Breast epithelium (tissue), 4 donors: ENCODE measurements around the gene WWC1. TPM values are rescaled to one million over a fixed set of nuclear protein-coding genes. Genes with fewer than 3 reads are reported as not detected.

Source experiments
- DNase-seq, 2 donors: peaks; one replicate each; pipeline ENCODE4 v3.0.0-alpha.2; 2019; ENCODE audit warnings: low spot score in 2 of 2
- H3K27ac ChIP-seq, 2 donors: fragments of 200-600 bp; sonication (generic) in 1 of 2; one replicate each; pipeline ENCODE4 v1.5.1; 2016 to 2019; ENCODE audit warnings: mild to moderate bottlenecking in 1 of 2
- H3K27me3 ChIP-seq, 2 donors: fragments of 200-600 bp; sonication (generic) in 1 of 2; one replicate each; pipeline versions ENCODE4 v1.5.1 to v1.6.0; 2017 to 2019; ENCODE audit warnings: control low read depth in 1 of 2, mild to moderate bottlenecking in 1 of 2
- H3K36me3 ChIP-seq: fragments of 200-600 bp; one replicate; pipeline ENCODE4 v1.5.1; 2019
- H3K4me1 ChIP-seq, 2 donors: fragments of 200-600 bp; sonication (generic); one replicate each; pipeline ENCODE4 v1.5.1; 2016 to 2019; ENCODE audit warnings: control low read depth in 1 of 2
- H3K4me3 ChIP-seq, 3 donors: fragments of 200-600 bp; sonication (generic); 1 replicate in 2 of 3; 2 replicates in 1 of 3; pipeline ENCODE4 v1.5.1; 2016 to 2019; ENCODE audit warnings: mild to moderate bottlenecking in 3 of 3, moderate library complexity in 2 of 3
- H3K9me3 ChIP-seq, 2 donors: fragments of 200-600 bp; sonication (generic) in 1 of 2; one replicate each; pipeline ENCODE4 v1.5.1; 2016 to 2019; ENCODE audit warnings: control low read depth in 1 of 2
- CTCF ChIP-seq, 3 donors: fragments of 450-650 bp; IDR thresholded peaks; one replicate each; pipeline ENCODE4 v1.5.1; 2016 to 2017; ENCODE audit warnings: antibody characterized with exemption in 3 of 3, mild to moderate bottlenecking in 3 of 3, moderate library complexity in 3 of 3
- POLR2A ChIP-seq: fragments of 450-650 bp; IDR thresholded peaks from one replicate; pipeline ENCODE4 v1.6.1; 2016; ENCODE audit warnings: antibody characterized with exemption, mild to moderate bottlenecking, moderate library complexity
- POLR2AphosphoS5 ChIP-seq, 3 donors: sonication (generic); formaldehyde crosslinking; IDR thresholded peaks; one replicate each; pipeline ENCODE4 v1.6.1; 2017; ENCODE audit warnings: antibody characterized with exemption in 3 of 3
- intact Hi-C: fragments of 100-400 bp; cut with DNase I; formaldehyde crosslinking; loops from one replicate; pipeline ENCODE4 v1.15.1; 2023; ENCODE audit warnings: low total_unique reads
- total RNA-seq, 3 donors: library from RNA; depleted of rRNA; stranded (reverse); fragments of >200 nt; gene quantifications; one replicate each; pipeline ENCODE4 v1.1.0, GENCODE V29; 2016

WWC1 gene
- total RNA-seq, 3 donors from 2014 or later = 0.96 to 59.9 (median 59.6) TPM

DNA sequence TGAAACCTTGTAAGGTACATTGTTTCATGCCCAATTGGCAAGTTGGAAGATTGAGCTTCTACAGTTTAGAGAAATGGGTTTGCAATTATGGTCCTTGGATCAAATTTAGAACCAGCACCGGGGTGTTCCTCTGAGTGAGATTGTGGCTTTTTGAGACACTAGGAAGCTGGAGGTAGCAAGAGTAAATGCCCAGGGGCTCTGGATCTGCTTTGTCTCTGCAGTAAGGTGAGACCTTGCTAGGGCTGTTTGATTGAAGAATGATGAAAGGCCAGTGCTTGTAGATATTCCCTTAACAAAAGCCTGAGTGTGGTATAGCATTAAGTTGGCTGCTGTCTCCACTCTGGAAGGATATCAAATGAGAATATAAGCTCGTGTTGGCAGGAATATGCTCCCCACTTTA lies 36.0 kb downstream of the WWC1 start:
- intact Hi-C loops = no loop called here
- H3K36me3 ChIP-seq = no peaks in the 10 kb centered on the region
- H3K27ac ChIP-seq = no peak overlapping the region
- H3K9me3 ChIP-seq = no peaks in the 10 kb centered on the region
- no peak for DNase-seq
- no peaks in the 10 kb centered on the region for H3K27me3 ChIP-seq
- TF ChIP-seq CTCF (IDR thresholded peaks at IDR 0.05) (no peak), POLR2AphosphoS5 (IDR thresholded peaks at IDR 0.05) (no peak), POLR2A (no peak)
- no peaks in the 10 kb centered on the region for H3K4me1 ChIP-seq
- H3K4me3 ChIP-seq = no peak overlapping the region

DNA sequence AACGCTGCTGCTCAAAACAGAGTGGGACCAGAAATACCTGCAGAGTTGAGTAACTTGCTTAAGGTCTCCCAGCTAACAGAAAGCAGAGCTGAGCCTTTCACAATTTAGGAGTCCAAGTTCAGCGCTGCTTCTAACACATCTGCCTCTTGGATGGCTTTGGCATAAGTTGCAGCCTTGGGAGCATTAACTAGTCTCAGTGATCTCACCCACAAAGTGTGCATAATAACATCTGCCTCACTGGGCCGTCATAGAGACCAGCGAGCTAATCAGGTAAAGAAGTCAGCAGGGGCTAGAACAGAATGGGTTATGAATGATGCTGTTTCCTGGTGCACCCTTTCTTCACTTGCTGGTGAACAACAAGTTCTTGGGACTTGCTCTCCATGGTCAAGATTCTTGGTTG lies 36.5 kb downstream of the WWC1 start:
- intact Hi-C loops = no loop called here
- Histone ChIP-seq H3K4me1 (no peaks in the 10 kb centered on the region), H3K9me3 (no peaks in the 10 kb centered on the region), H3K27ac (no peak overlapping the region), H3K4me3 (no peak overlapping the region), H3K36me3 (no peaks in the 10 kb centered on the region), H3K27me3 (no peaks in the 10 kb centered on the region)
- no peak for TF ChIP-seq POLR2A
- TF ChIP-seq CTCF (IDR thresholded peaks at IDR 0.05) = no peak
- TF ChIP-seq POLR2AphosphoS5 (IDR thresholded peaks at IDR 0.05) = no peak
- no peak for DNase-seq

GRCh38 chr5:168328814-168329213 lies 37.4 kb downstream of the WWC1 start:
- TF ChIP-seq CTCF (IDR thresholded peaks at IDR 0.05) (no peak), POLR2A (no peak), POLR2AphosphoS5 (IDR thresholded peaks at IDR 0.05) (no peak)
- Histone ChIP-seq H3K4me1 (no peaks in the 10 kb centered on the region), H3K4me3 (no peak overlapping the region), H3K9me3 (no peaks in the 10 kb centered on the region), H3K27me3 (no peaks in the 10 kb centered on the region), H3K27ac (peak overlapping the region in 1 of 2 donors; percentile 23), H3K36me3 (no peaks in the 10 kb centered on the region)
- intact Hi-C loops = no loop called here
- no peak for DNase-seq

GRCh38 chr5:168329302-168329701 lies 37.9 kb downstream of the WWC1 start:
- intact Hi-C loops = no loop called here
- DNase-seq = no peak
- Histone ChIP-seq H3K9me3 (no peaks in the 10 kb centered on the region), H3K36me3 (no peaks in the 10 kb centered on the region), H3K4me3 (no peak overlapping the region), H3K4me1 (no peaks in the 10 kb centered on the region), H3K27ac (peak overlapping the region in 1 of 2 donors; percentile 23), H3K27me3 (no peaks in the 10 kb centered on the region)
- TF ChIP-seq CTCF (IDR thresholded peaks at IDR 0.05) (no peak), POLR2A (no peak), POLR2AphosphoS5 (IDR thresholded peaks at IDR 0.05) (no peak)

GRCh38 chr5:168332042-168332441 lies 40.6 kb downstream of the WWC1 start:
- H3K4me1 ChIP-seq = no peaks in the 10 kb centered on the region
- DNase-seq = no peak
- H3K36me3 ChIP-seq = no peaks in the 10 kb centered on the region
- intact Hi-C loops = no loop called here
- H3K27ac ChIP-seq = no peak overlapping the region
- no peak for TF ChIP-seq POLR2AphosphoS5 (IDR thresholded peaks at IDR 0.05)
- TF ChIP-seq CTCF (IDR thresholded peaks at IDR 0.05) = no peak
- no peak for TF ChIP-seq POLR2A
- no peak overlapping the region for H3K4me3 ChIP-seq
- no peaks in the 10 kb centered on the region for H3K27me3 ChIP-seq
- no peaks in the 10 kb centered on the region for H3K9me3 ChIP-seq
